Measurements from ENCODE around the gene OSBPL3.

The OSBPL3 gene

DNA sequence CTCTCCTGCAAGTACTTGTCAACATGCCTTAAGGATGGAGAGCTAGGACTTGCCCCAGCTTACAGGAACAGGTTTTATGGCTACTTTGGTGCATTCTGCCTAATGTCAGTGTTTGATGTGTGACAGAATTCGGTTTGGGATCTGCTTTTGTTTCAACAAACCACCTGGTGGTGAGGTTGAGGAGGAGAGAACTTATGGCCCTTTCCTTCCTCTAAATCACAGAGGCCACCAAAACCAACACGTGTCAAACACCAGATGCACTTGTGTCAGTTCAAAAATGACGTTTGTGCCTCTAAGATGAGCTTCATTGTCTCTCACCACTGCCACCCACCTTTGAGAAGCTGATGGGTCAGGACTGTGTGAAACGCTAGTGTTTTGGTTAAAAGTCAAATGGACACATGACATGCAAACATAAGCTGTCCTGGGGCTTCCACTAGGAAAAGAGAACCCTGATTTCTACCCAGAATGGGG, 83.9 kb downstream of the OSBPL3 start:
- no peak for DNase-seq (ENCODE audit: low spot score)

DNA sequence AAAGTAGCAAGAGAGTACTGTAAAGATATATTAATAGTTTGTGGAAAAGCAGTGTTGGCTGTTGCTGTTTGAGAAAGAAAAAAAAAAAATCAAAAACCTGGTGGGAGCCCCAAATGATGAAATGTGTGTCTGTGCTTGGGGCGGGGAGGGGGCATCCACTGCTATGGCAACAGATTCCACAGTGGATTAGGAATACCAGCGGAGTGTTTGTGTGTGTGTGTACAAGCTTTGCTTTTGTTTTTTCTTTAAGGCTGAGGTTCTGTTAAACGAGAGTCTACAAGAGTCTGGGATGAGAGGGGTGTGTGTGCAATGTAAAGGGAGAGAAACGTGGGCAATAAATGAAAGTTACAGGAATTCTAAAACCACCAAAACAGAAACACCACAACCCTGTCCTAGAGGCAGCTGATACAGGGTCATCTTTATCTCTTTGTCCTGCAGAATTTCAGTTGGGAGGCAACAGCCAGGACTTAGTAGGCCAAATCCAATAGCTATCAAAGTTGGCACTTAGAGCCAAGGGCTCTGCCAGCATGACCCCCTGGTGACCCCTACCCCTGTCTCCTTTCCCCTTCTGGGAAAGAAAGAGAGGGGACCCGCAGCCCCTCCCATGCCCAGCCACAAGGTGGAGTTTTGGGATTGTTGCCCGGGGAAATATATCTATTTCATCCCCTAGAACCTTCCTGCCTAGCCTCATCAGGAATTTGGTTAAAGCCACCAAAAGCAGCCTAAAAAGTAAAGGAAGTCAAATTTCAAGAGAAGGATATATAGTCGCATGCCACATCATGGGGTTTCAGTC, 85.4 kb downstream of the OSBPL3 start:
- no peak for DNase-seq (ENCODE audit: low spot score)

GRCh38 chr7:24891311-24891735, 88.7 kb downstream of the OSBPL3 start:
- DNase-seq (ENCODE audit: low spot score), result no peak

- DNase-seq (ENCODE audit: low spot score), result no peak
Observed at GRCh38 chr7:24889611-24890010, 90.4 kb downstream of the OSBPL3 start.

DNA sequence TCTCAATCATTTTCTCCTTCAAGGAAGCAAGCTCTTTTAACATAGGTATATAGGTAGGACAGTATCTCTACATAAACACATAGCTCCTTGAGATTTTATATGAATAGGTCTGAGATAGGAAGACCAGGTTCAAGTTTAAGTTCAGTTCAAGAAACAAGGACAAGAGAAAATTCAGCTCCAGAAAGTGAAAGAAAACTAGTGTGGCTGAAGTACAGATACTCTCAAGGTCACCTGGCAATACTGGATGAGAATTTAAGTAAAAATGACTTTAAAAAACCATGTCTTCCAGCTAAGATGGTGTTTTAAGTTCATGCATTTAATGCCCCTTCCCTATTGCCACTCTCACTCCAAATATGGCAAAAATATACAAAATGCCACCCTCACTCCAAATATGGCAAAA, 91.3 kb downstream of the OSBPL3 start:
- no peak for DNase-seq (ENCODE audit: low spot score)

DNA sequence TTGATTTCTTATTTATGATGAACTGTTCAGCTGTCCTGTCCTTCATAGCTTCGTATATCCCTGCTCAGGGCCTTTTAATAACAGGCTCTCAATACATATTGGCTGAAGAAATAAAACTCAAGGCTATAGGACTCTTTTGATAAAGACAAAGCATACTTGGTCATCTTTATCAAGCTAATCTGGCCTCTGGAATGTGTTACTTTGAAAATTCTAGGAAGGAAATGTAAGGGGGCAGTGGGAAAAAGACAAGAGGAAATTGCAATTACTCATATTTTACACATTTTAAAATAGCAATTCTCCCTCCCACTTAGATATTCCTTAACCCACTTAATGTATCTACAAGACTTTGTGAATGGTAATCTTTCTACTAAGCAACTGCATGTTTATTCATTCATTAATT, 94.3 kb downstream of the OSBPL3 start:
- no peak for DNase-seq (ENCODE audit: low spot score)

DNA sequence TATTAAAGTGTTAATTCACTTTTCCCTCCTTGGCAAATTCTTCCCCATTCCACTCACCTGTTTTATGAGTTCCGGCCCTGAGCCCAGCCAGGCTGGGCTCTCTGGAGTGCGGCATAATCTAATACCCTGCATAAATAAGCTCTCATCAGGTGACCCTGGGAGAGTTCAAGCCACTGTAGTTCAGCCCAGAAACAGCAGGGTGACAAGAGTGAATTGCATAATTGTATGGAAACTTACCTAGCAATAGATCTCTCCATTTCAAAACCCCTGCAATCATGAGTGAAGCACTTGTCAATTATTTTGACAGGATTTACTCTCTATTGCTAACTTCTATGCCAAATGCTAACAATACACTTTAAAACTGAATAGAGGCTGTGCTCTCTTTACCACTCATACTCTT, 94.7 kb downstream of the OSBPL3 start:
- no peak for DNase-seq (ENCODE audit: low spot score)

GRCh38 chr7:24884401-24884800, 95.6 kb downstream of the OSBPL3 start:
- no peak for DNase-seq (ENCODE audit: low spot score)

GRCh38 chr7:24883622-24884013, 96.4 kb downstream of the OSBPL3 start:
- no peak for DNase-seq (ENCODE audit: low spot score)

GRCh38 chr7:24882989-24883621, 96.9 kb downstream of the OSBPL3 start:
- no peak for DNase-seq (ENCODE audit: low spot score)

- DNase-seq (ENCODE audit: low spot score), result no peak
Observed at GRCh38 chr7:24881623-24882022, 98.4 kb downstream of the OSBPL3 start.

DNA sequence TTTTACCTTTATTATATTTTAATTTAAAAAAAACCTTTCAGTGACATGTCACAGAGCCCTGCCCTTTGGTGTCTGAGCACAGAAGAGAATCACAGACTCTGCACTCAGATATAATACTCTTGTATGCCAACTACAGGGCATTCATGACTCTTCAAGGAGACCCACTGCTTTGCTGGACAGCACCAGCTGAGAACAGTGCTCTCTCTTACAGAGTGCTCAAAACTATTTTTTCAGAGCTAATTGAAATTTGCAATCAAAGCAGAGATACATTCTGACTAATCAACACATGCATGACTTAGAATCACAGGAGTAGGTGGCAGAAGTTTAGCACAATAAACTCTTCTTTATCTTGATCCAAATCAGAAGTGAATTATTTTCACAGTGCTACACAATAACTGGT, 99.1 kb downstream of the OSBPL3 start:
- no peak for DNase-seq (ENCODE audit: low spot score)

- no peak for DNase-seq (ENCODE audit: low spot score)
Observed at GRCh38 chr7:24879291-24879690, 100.7 kb downstream of the OSBPL3 start.

GRCh38 chr7:24877790-24878311, 102.1 kb downstream of the OSBPL3 start:
- no peak for DNase-seq (ENCODE audit: low spot score)

DNA sequence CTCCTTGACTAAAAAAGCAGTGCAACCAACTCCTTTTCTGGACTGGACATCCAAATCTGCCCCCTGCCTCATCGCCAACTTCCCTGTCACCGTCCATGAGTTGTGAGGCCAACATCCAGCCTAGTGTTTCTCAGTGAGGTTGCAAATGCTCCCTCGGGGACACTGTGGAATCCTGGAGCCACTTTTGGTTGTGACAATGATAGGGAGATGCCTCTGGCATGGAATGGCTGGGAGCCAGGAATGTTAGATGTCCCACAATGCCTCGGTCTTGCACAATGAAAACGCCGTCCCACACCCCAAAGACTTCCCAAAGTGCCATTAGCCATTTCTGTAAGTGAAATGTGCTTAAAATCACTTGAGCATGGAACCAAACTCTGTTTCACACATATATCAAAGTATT, 105.2 kb downstream of the OSBPL3 start:
- DNase-seq (ENCODE audit: low spot score), result no peak

DNA sequence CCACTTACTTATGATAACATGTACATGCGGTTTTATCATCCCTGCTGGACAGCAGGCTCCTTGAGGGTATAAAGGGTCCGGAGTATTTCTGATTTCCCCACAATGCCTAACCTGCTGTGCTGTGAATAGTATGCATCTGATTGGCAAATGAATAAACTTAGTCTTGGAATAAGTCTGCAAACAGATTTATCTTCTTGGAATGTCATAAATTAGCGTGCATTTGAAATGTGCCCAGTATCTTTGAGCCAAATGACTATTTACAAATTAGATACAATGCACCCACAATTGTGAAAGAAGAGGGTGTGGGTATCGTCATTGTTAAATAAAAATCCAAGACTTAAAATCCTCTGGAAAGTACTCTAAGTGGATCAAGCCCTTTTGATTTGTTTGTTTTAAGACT, 106.0 kb downstream of the OSBPL3 start:
- DNase-seq (ENCODE audit: low spot score), result no peak

DNA sequence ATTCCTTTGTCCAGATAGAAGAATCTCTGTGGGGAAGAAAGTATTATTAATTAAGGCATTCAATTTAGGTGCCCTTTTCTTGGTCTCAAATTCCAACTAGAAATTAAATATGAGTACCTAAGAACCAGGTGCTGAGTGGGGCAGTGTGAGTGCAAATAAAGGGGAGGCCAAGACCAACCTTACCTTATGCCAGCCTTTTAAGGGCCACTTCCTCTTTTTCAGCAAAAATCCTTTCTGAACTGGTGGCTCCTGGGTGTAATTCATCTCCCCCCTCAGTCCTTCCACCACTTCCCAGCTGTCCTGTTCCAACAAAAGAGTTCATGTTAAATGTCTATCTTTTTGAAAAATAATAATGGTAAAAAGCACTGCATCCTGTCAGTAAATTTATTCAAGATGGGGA, 108.2 kb downstream of the OSBPL3 start:
- no peak for DNase-seq (ENCODE audit: low spot score)

- DNase-seq (ENCODE audit: low spot score), result no peak
Observed at GRCh38 chr7:24870766-24871165, 109.2 kb downstream of the OSBPL3 start.

GRCh38 chr7:24869572-24869971, 110.4 kb downstream of the OSBPL3 start:
- no peak for DNase-seq (ENCODE audit: low spot score)

DNA sequence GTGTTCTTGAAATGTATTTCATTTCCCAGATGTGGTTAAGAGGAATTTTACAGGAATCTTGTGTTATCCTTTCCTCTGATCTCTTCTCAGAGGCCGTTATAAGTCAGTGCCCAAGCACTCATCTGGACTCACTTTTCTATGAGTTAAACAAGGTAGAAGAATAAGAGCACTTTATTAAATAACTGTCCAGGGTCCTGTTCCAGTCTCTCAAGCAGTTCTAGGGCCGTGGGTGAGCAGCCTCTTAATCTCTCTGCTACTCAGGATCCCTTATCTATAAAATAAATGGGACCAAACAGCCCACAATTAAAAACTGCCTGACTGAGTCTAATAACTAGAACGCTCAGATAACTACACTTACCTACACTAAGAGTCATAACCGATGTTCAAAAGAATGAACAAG, 111.2 kb downstream of the OSBPL3 start:
- no peak for DNase-seq (ENCODE audit: low spot score)

GRCh38 chr7:24866004-24866615, 113.9 kb downstream of the OSBPL3 start:
- no peak for DNase-seq (ENCODE audit: low spot score)

GRCh38 chr7:24864214-24864817, 115.7 kb downstream of the OSBPL3 start:
- no peak for DNase-seq (ENCODE audit: low spot score)

- DNase-seq (ENCODE audit: low spot score), result no peak
Observed at GRCh38 chr7:24863626-24864025, 116.4 kb downstream of the OSBPL3 start.
